Stimulated activated naive CD8-positive, alpha-beta T cell treated with anti-CD3 and anti-CD28 coated beads, Interleukin-15, Interleukin-2, amounts not matched to agents 100 ng/mL and 50 ng/mL, for 24 hours (primary cell): ENCODE results near the gene YIF1B.

Source experiments
- H3K27ac Mint-ChIP-seq: one replicate; pipeline ENCODE4 v1.8.0; 2021; ENCODE audit warnings: mild to moderate bottlenecking, mixed read lengths
- H3K27me3 Mint-ChIP-seq: one replicate; pipeline ENCODE4 v1.8.0; 2021; ENCODE audit warnings: mixed read lengths
- H3K36me3 Mint-ChIP-seq: one replicate; pipeline ENCODE4 v1.8.0; 2021; ENCODE audit warnings: low read depth, mixed read lengths
- H3K4me1 Mint-ChIP-seq: one replicate; pipeline ENCODE4 v1.8.0; 2021; ENCODE audit warnings: low read depth, mixed read lengths
- H3K4me3 Mint-ChIP-seq: one replicate; pipeline ENCODE4 v1.8.0; 2021; ENCODE audit warnings: mild to moderate bottlenecking, mixed read lengths
- H3K9me3 Mint-ChIP-seq: one replicate; pipeline ENCODE4 v1.8.0; 2021; ENCODE audit warnings: mixed read lengths

YIF1B gene

DNA sequence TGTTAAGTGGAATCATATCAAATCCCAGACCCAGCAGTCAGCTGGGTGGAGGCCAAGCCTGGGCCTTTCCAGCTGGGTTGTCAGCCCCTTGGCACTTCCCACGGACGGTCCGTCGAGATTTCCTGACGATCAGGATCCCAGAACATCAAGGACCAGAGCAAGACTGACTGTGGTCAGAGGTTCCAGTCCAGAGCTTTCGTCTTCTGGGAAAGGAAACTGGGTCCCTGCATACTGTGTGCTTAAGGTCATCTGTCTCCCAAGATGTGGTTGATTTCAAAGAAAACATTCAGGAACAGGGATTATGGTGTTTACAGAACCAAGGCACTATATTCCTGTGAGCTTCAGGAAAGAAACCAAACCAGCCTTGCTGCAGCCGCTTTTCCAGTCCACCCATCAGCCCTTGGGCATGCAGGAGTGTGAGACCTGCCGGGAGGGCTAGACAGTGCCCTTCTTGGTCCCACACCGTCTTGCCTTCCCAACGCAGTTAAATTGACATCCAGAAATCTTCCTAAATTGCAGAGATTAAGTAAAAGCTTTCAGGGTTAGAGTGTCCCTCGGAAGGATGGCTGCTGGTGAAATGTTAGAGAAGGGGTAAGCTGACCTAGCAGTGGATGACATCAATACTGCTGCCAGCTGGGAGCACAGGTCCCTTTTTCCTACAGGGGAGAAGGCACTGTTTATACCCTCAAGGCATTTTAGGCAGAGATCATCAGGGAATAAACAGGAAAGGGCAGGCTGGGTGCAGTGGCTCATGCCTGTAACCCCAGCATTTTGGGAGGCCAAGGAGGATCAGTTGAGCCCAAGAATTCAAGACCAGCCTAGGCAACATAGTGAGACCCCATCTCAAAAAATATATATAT lies 16.7 kb downstream of the YIF1B start:
- Mint-ChIP-seq H3K4me3 (no peak overlapping the region), H3K27me3 (no peaks in the 10 kb centered on the region), H3K9me3 (no peaks in the 10 kb centered on the region), H3K27ac (no peak overlapping the region), H3K36me3 (no peaks in the 10 kb centered on the region), H3K4me1 (no peaks in the 10 kb centered on the region)

- Mint-ChIP-seq H3K36me3 (peaks cover 7% of the 10 kb centered on the region), H3K27ac (no peak overlapping the region), H3K9me3 (no peaks in the 10 kb centered on the region), H3K4me3 (no peak overlapping the region), H3K27me3 (no peaks in the 10 kb centered on the region), H3K4me1 (no peaks in the 10 kb centered on the region)
Observed at GRCh38 chr19:38294090-38294489, 21.7 kb downstream of the YIF1B start.

DNA sequence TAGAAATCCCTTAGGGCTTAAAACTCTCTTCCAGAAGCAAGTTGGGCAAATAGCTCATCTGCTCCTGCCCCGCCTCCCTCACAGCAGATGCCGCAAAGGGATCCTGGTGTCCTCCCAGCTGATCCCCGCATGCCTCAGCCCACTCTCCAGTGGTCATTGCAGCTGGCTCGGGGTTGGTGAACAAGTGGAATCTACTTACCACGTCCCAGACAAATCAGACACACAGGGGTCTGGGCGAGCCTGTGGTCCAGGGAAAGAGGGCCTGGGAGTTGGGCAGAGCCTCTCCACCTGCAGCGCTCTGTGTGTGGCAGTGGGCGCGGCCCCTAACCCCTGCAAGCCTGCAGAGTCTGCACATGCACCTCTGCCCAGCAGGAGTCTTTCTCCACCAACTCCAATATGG lies 22.5 kb downstream of the YIF1B start:
- Mint-ChIP-seq H3K36me3 (peaks cover 7% of the 10 kb centered on the region), H3K4me1 (no peaks in the 10 kb centered on the region), H3K9me3 (no peaks in the 10 kb centered on the region), H3K27ac (no peak overlapping the region), H3K27me3 (no peaks in the 10 kb centered on the region), H3K4me3 (no peak overlapping the region)

- Mint-ChIP-seq H3K36me3 (peaks cover 8% of the 10 kb centered on the region), H3K4me3 (no peak overlapping the region), H3K4me1 (no peaks in the 10 kb centered on the region), H3K27ac (no peak overlapping the region), H3K27me3 (no peaks in the 10 kb centered on the region), H3K9me3 (no peaks in the 10 kb centered on the region)
Observed at GRCh38 chr19:38291855-38292254, 23.9 kb downstream of the YIF1B start.

GRCh38 chr19:38290631-38291147 lies 25.1 kb downstream of the YIF1B start:
- Mint-ChIP-seq H3K36me3 (peaks cover 11% of the 10 kb centered on the region), H3K27me3 (no peaks in the 10 kb centered on the region), H3K27ac (no peak overlapping the region), H3K4me3 (no peak overlapping the region), H3K4me1 (no peaks in the 10 kb centered on the region), H3K9me3 (no peaks in the 10 kb centered on the region)

DNA sequence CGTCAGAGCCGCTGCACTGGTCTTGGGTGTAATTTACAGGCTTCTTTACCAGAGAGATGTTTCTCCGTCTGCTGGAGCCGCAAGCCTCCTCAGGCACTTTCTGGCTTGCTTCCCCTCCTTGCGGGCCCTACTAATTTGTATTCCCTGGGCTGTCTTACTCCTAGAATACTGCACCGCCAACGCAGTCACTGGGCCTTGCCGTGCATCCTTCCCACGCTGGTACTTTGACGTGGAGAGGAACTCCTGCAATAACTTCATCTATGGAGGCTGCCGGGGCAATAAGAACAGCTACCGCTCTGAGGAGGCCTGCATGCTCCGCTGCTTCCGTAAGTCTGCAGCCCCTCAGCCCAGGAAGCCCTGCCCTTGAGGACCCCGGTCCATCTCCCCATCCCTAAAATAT lies 25.8 kb downstream of the YIF1B start:
- Mint-ChIP-seq H3K27ac (no peak overlapping the region), H3K4me3 (no peak overlapping the region), H3K4me1 (no peaks in the 10 kb centered on the region), H3K27me3 (no peaks in the 10 kb centered on the region), H3K36me3 (peaks cover 11% of the 10 kb centered on the region), H3K9me3 (no peaks in the 10 kb centered on the region)

DNA sequence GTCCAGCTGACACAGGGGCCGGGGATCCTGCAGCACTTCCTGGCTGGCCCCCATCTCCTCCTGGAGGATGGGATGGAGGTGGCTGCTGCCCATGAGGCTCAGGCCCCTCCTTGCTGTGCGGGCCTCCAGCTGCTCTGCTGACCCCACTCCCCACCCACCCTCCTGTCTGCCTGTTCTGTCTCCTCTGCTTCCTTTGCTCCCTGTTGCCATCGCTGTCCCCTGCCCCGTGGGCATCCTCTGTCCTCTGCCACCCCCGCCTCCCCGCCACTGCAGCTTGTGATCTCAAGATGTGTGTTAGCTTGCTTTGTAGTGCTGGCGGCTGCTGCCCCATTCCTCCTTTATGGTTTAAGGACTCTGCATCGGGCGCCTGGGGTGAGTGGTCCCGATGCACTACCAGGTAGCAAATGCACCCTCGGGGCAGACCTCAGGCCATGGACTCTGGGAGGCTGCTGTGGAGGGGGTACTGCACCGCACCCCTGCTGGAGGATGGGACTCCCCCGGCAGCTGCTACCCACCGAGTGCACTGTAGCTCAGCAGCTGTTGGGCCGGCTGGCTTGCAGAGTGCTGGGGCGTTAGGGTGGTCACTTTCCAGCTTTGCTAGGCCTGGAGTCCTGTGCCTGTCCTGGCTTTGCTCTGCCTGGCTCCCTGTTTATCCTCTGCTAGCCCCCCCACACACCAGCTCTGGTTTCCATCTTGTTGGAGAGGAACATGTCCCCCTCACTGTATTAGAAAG lies 27.5 kb downstream of the YIF1B start:
- no peak overlapping the region for H3K4me3 Mint-ChIP-seq
- no peaks in the 10 kb centered on the region for H3K27me3 Mint-ChIP-seq
- H3K36me3 Mint-ChIP-seq: peaks cover 11% of the 10 kb centered on the region
- peaks cover 3% of the 10 kb centered on the region for H3K4me1 Mint-ChIP-seq
- no peaks in the 10 kb centered on the region for H3K9me3 Mint-ChIP-seq
- no peak overlapping the region for H3K27ac Mint-ChIP-seq

- Mint-ChIP-seq H3K4me3 (no peak overlapping the region), H3K4me1 (peaks cover 3% of the 10 kb centered on the region), H3K27me3 (no peaks in the 10 kb centered on the region), H3K27ac (no peak overlapping the region), H3K36me3 (peaks cover 11% of the 10 kb centered on the region), H3K9me3 (no peaks in the 10 kb centered on the region)
Observed at GRCh38 chr19:38287604-38288003, 28.1 kb downstream of the YIF1B start.

- Mint-ChIP-seq H3K27me3 (no peaks in the 10 kb centered on the region), H3K9me3 (no peaks in the 10 kb centered on the region), H3K36me3 (peaks cover 6% of the 10 kb centered on the region), H3K4me3 (no peak overlapping the region), H3K27ac (no peak overlapping the region), H3K4me1 (peaks cover 10% of the 10 kb centered on the region)
Observed at GRCh38 chr19:38285567-38285966, 30.2 kb downstream of the YIF1B start.

GRCh38 chr19:38284422-38284821 lies 31.3 kb downstream of the YIF1B start:
- Mint-ChIP-seq H3K36me3 (peaks cover 4% of the 10 kb centered on the region), H3K27me3 (no peaks in the 10 kb centered on the region), H3K9me3 (no peaks in the 10 kb centered on the region), H3K4me3 (no peak overlapping the region), H3K27ac (no peak overlapping the region), H3K4me1 (peaks cover 10% of the 10 kb centered on the region)

- no peak overlapping the region for H3K27ac Mint-ChIP-seq
- peaks cover 4% of the 10 kb centered on the region for H3K36me3 Mint-ChIP-seq
- no peak overlapping the region for H3K4me3 Mint-ChIP-seq
- H3K9me3 Mint-ChIP-seq: no peaks in the 10 kb centered on the region
- H3K4me1 Mint-ChIP-seq: peaks cover 10% of the 10 kb centered on the region
- no peaks in the 10 kb centered on the region for H3K27me3 Mint-ChIP-seq
Observed at GRCh38 chr19:38283271-38283670, 32.5 kb downstream of the YIF1B start.

- H3K27me3 Mint-ChIP-seq: no peaks in the 10 kb centered on the region
- H3K27ac Mint-ChIP-seq: peak overlapping the region; percentile 6
- peaks cover 10% of the 10 kb centered on the region for H3K4me1 Mint-ChIP-seq
- no peak overlapping the region for H3K4me3 Mint-ChIP-seq
- H3K36me3 Mint-ChIP-seq: peaks cover 4% of the 10 kb centered on the region
- no peaks in the 10 kb centered on the region for H3K9me3 Mint-ChIP-seq
Observed at GRCh38 chr19:38281811-38282566, 33.8 kb downstream of the YIF1B start.

- Mint-ChIP-seq H3K4me3 (no peak overlapping the region), H3K27me3 (no peaks in the 10 kb centered on the region), H3K27ac (no peak overlapping the region), H3K4me1 (peaks cover 10% of the 10 kb centered on the region), H3K36me3 (no peaks in the 10 kb centered on the region), H3K9me3 (no peaks in the 10 kb centered on the region)
Observed at GRCh38 chr19:38280030-38280921, 35.5 kb downstream of the YIF1B start.

DNA sequence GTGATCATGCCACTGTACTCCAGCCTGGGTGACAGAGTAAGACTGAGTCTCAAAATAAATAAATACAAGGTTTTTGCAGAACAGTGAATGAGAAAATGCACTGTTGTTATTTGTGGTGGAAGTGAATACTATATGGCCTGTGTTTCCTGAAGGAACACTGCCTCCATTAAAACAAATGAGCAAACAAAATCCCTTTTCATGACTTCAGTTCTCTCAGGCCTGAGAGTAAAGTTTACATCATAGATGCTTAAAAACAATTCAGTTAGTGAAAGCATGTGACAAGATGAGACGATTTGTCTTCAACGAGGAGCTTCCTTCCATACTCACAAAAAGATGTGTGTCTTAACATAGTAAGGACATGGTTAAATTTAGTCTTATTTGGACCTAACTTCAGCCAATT lies 37.0 kb downstream of the YIF1B start:
- H3K27ac Mint-ChIP-seq: no peak overlapping the region
- H3K36me3 Mint-ChIP-seq: no peaks in the 10 kb centered on the region
- no peaks in the 10 kb centered on the region for H3K27me3 Mint-ChIP-seq
- no peaks in the 10 kb centered on the region for H3K9me3 Mint-ChIP-seq
- H3K4me3 Mint-ChIP-seq: no peak overlapping the region
- H3K4me1 Mint-ChIP-seq: peaks cover 8% of the 10 kb centered on the region
